ENCODE results near the gene VPS72.

The VPS72 gene

GRCh38 chr1:151144474-151145303 is 45.3 kb downstream of the VPS72 start:
- peaks cover 5% of the 10 kb centered on the region for H3K27me3 Mint-ChIP-seq
- H3K4me1 Mint-ChIP-seq (ENCODE audit: low read depth) = peaks cover 12% of the 10 kb centered on the region
- no peak overlapping the region for H3K4me3 Mint-ChIP-seq
- no peaks in the 10 kb centered on the region for H3K9me3 Mint-ChIP-seq
- H3K36me3 Mint-ChIP-seq (ENCODE audit: low read depth) = no peaks in the 10 kb centered on the region
- H3K27ac Mint-ChIP-seq = no peak overlapping the region

GRCh38 chr1:151143986-151144385 is 46.0 kb downstream of the VPS72 start:
- Mint-ChIP-seq H3K36me3 (ENCODE audit: low read depth) (no peaks in the 10 kb centered on the region), H3K27me3 (peaks cover 5% of the 10 kb centered on the region), H3K9me3 (no peaks in the 10 kb centered on the region), H3K27ac (no peak overlapping the region), H3K4me1 (ENCODE audit: low read depth) (peaks cover 12% of the 10 kb centered on the region), H3K4me3 (no peak overlapping the region)

- Mint-ChIP-seq H3K27ac (no peak overlapping the region), H3K9me3 (no peaks in the 10 kb centered on the region), H3K4me3 (no peak overlapping the region), H3K36me3 (ENCODE audit: low read depth) (no peaks in the 10 kb centered on the region), H3K4me1 (ENCODE audit: low read depth) (peaks cover 12% of the 10 kb centered on the region), H3K27me3 (peaks cover 5% of the 10 kb centered on the region)
Measured at GRCh38 chr1:151143057-151143435, 47.0 kb downstream of the VPS72 start.

GRCh38 chr1:151142411-151143056 is 47.5 kb downstream of the VPS72 start:
- no peak overlapping the region for H3K4me3 Mint-ChIP-seq
- peaks cover 5% of the 10 kb centered on the region for H3K27me3 Mint-ChIP-seq
- H3K4me1 Mint-ChIP-seq (ENCODE audit: low read depth) = peaks cover 12% of the 10 kb centered on the region
- H3K9me3 Mint-ChIP-seq = no peaks in the 10 kb centered on the region
- H3K36me3 Mint-ChIP-seq (ENCODE audit: low read depth) = no peaks in the 10 kb centered on the region
- H3K27ac Mint-ChIP-seq = no peak overlapping the region

DNA sequence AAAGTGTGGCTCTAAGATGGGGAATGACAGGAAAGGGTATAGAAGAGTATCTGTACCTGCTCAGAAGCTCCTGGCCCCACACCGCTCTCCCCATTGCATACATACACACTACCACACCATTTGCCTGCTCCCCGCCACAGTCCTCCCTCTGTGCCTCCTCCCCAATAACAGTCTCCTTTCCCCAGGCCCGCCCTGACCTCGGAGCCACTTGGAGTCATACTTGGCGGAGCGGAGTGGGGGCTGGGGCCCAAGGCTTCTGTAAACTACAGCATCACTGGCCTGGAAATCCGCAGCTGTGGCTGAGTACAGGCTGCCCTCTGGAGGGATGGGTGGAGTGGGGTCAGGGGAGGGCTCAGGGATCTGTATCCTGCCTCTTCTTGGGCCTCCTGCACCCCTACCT is 52.2 kb downstream of the VPS72 start:
- Mint-ChIP-seq H3K27me3 (no peaks in the 10 kb centered on the region), H3K4me1 (ENCODE audit: low read depth) (no peaks in the 10 kb centered on the region), H3K4me3 (no peak overlapping the region), H3K9me3 (no peaks in the 10 kb centered on the region), H3K36me3 (ENCODE audit: low read depth) (no peaks in the 10 kb centered on the region), H3K27ac (no peak overlapping the region)

GRCh38 chr1:151135433-151136385 is 54.3 kb downstream of the VPS72 start:
- no peaks in the 10 kb centered on the region for H3K36me3 Mint-ChIP-seq (ENCODE audit: low read depth)
- H3K4me3 Mint-ChIP-seq = no peak overlapping the region
- peaks cover 12% of the 10 kb centered on the region for H3K4me1 Mint-ChIP-seq (ENCODE audit: low read depth)
- no peaks in the 10 kb centered on the region for H3K27me3 Mint-ChIP-seq
- no peaks in the 10 kb centered on the region for H3K9me3 Mint-ChIP-seq
- H3K27ac Mint-ChIP-seq = no peak overlapping the region

DNA sequence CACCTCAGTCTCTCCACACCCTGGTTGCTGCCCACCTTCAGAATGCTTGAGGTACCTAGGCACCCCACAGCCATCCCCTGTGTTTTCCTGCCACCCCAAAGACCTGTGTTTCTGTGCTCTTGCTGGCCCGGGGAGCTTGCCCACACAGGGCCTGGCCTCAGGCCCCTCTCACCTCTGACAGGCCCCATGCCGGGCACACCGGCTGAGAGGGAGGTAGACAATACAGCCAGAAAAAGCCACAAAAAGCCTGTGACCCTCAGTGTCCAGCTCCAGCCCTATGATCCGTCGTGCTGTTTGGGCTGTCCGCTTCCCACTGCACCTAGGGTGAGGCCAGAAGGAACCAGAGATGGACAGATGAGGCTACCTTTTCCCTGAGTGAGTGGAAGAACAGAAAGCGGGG is 55.0 kb downstream of the VPS72 start:
- Mint-ChIP-seq H3K27me3 (no peaks in the 10 kb centered on the region), H3K27ac (no peak overlapping the region), H3K36me3 (ENCODE audit: low read depth) (no peaks in the 10 kb centered on the region), H3K4me3 (no peak overlapping the region), H3K4me1 (ENCODE audit: low read depth) (peaks cover 15% of the 10 kb centered on the region), H3K9me3 (no peaks in the 10 kb centered on the region)

DNA sequence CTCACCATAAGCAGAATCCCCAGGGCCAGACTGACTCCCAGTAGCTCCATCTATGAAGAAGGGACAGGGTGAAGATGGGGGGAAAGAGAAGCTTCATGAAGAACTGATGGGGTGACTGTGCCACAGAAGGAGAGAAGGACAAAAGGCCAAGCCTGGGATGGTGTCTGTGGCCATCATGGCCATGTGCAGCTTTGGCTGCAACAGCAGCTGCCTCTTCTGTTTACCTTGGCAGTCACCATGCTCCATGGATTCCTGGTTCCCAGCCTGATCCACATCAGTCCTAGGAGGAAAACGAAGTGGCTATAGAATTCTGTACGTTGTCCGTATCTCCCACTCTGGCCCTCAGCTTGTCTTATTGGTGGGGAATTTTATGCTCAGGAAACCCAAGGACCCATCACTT is 55.6 kb downstream of the VPS72 start:
- no peak overlapping the region for H3K27ac Mint-ChIP-seq
- H3K36me3 Mint-ChIP-seq (ENCODE audit: low read depth) = no peaks in the 10 kb centered on the region
- H3K4me1 Mint-ChIP-seq (ENCODE audit: low read depth) = peaks cover 15% of the 10 kb centered on the region
- H3K27me3 Mint-ChIP-seq = no peaks in the 10 kb centered on the region
- no peaks in the 10 kb centered on the region for H3K9me3 Mint-ChIP-seq
- no peak overlapping the region for H3K4me3 Mint-ChIP-seq

GRCh38 chr1:151133018-151133806 is 56.8 kb downstream of the VPS72 start:
- Mint-ChIP-seq H3K27me3 (no peaks in the 10 kb centered on the region), H3K4me3 (no peak overlapping the region), H3K9me3 (no peaks in the 10 kb centered on the region), H3K4me1 (ENCODE audit: low read depth) (peaks cover 15% of the 10 kb centered on the region), H3K36me3 (ENCODE audit: low read depth) (no peaks in the 10 kb centered on the region), H3K27ac (peak overlapping the region; percentile 68)

- H3K9me3 Mint-ChIP-seq = no peaks in the 10 kb centered on the region
- no peak overlapping the region for H3K27ac Mint-ChIP-seq
- H3K36me3 Mint-ChIP-seq (ENCODE audit: low read depth) = no peaks in the 10 kb centered on the region
- no peaks in the 10 kb centered on the region for H3K27me3 Mint-ChIP-seq
- no peak overlapping the region for H3K4me3 Mint-ChIP-seq
- peaks cover 15% of the 10 kb centered on the region for H3K4me1 Mint-ChIP-seq (ENCODE audit: low read depth)
Measured at GRCh38 chr1:151132335-151133017, 57.5 kb downstream of the VPS72 start.

GRCh38 chr1:151131701-151132334 is 58.2 kb downstream of the VPS72 start:
- no peaks in the 10 kb centered on the region for H3K36me3 Mint-ChIP-seq (ENCODE audit: low read depth)
- peak overlapping the region; percentile 78 for H3K4me3 Mint-ChIP-seq
- peaks cover 15% of the 10 kb centered on the region for H3K4me1 Mint-ChIP-seq (ENCODE audit: low read depth)
- peak overlapping the region; percentile 91 for H3K27ac Mint-ChIP-seq
- H3K27me3 Mint-ChIP-seq = no peaks in the 10 kb centered on the region
- H3K9me3 Mint-ChIP-seq = no peaks in the 10 kb centered on the region

GRCh38 chr1:151130987-151131586 is 58.9 kb downstream of the VPS72 start:
- H3K4me3 Mint-ChIP-seq = peak overlapping the region; percentile 78
- H3K36me3 Mint-ChIP-seq (ENCODE audit: low read depth) = no peaks in the 10 kb centered on the region
- H3K27me3 Mint-ChIP-seq = no peaks in the 10 kb centered on the region
- H3K27ac Mint-ChIP-seq = peak overlapping the region; percentile 91
- H3K4me1 Mint-ChIP-seq (ENCODE audit: low read depth) = peaks cover 15% of the 10 kb centered on the region
- H3K9me3 Mint-ChIP-seq = no peaks in the 10 kb centered on the region

DNA sequence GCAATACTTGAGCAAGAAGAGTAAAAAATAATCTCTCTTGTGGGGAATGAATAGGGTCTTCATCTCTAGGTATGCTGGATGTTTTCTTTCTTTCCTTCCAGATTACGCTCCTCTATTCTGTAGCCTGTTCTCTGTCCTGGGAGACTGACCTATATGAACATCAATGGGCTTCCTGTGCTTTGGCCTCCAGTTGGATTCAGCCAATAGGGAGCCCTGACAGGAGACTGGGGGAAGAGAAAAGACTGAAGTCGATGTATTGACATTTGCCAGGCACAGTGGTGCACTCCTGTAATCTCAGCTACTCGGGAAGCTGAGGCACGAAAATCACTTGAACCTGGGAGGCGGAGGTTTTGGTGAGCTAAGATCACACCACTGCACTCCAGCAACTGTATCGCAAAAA is 61.2 kb downstream of the VPS72 start:
- peaks cover 15% of the 10 kb centered on the region for H3K4me1 Mint-ChIP-seq (ENCODE audit: low read depth)
- no peak overlapping the region for H3K27ac Mint-ChIP-seq
- no peak overlapping the region for H3K4me3 Mint-ChIP-seq
- H3K36me3 Mint-ChIP-seq (ENCODE audit: low read depth) = peaks cover 4% of the 10 kb centered on the region
- H3K27me3 Mint-ChIP-seq = no peaks in the 10 kb centered on the region
- no peaks in the 10 kb centered on the region for H3K9me3 Mint-ChIP-seq
